HepG2 (cell line): ENCODE measurements around the gene STEAP2. TPM values are rescaled to one million over a fixed set of nuclear protein-coding genes. Genes with fewer than 3 reads are reported as not detected.

ENCODE experiments used
- CENPT ChIP-seq: sonication (generic); formaldehyde crosslinking; IDR thresholded peaks from 2 replicates; pipeline ENCODE4 v1.8.0; 2022; ENCODE audit warnings: low read depth, mild to moderate bottlenecking, moderate library complexity, missing genetic modification reagents
- CREM ChIP-seq, 2 experiments: sonication (generic) in 1 of 2; formaldehyde crosslinking in 1 of 2; IDR thresholded peaks; 2 replicates each; pipeline versions ENCODE4 v1.4.0 to v1.6.1; 2016 to 2020; ENCODE audit warnings: antibody characterized with exemption in 1 of 2, mild to moderate bottlenecking in 1 of 2, missing genetic modification reagents in 1 of 2
- EP300 ChIP-seq, 3 experiments: sonication (generic) in 1 of 3; formaldehyde crosslinking in 1 of 3; IDR thresholded peaks; 2 replicates each; pipeline versions ENCODE4 v1.5.1 to v1.6.1; 2011 to 2020; ENCODE audit warnings: low read depth in 2 of 3, low read length in 2 of 3, borderline replicate concordance in 1 of 3, improper control_type of control experiment in 1 of 3, mild to moderate bottlenecking in 1 of 3, missing genetic modification reagents in 1 of 3, moderate library complexity in 1 of 3
- FOXO1 ChIP-seq: sonication (generic); formaldehyde crosslinking; IDR thresholded peaks from 2 replicates; pipeline ENCODE4 v1.4.0; 2020; ENCODE audit warnings: missing genetic modification reagents
- FOXP1 ChIP-seq, 2 experiments: fragments of 450-650 bp in 1 of 2; IDR thresholded peaks; 2 replicates each; pipeline ENCODE4 v1.6.1; 2017 to 2018; ENCODE audit warnings: antibody characterized with exemption in 1 of 2
- HNF1A ChIP-seq, 2 experiments: sonication (generic) in 1 of 2; formaldehyde crosslinking in 1 of 2; IDR thresholded peaks; 2 replicates each; pipeline versions ENCODE4 v1.4.0 to v1.6.1; 2016 to 2020; ENCODE audit warnings: borderline replicate concordance in 1 of 2, low read depth in 1 of 2, mild to moderate bottlenecking in 1 of 2, missing genetic modification reagents in 1 of 2
- KAT8 ChIP-seq: IDR thresholded peaks from 2 replicates; pipeline ENCODE4 v1.6.1; 2016; ENCODE audit warnings: missing genetic modification reagents, missing compliant biosample characterization
- ONECUT2 ChIP-seq: sonication (generic); formaldehyde crosslinking; IDR thresholded peaks from 2 replicates; pipeline ENCODE4 v1.4.0; 2020; ENCODE audit warnings: missing genetic modification reagents
- SOX13 ChIP-seq, 3 experiments: fragments of 450-650 bp in 1 of 3; sonication (generic) in 1 of 3; formaldehyde crosslinking in 1 of 3; IDR thresholded peaks in 2 of 3; conservative IDR thresholded peaks in 1 of 3; 2 replicates each; pipeline versions ENCODE4 v1.5.0 to v1.6.1; 2016 to 2020; ENCODE audit warnings: antibody characterized with exemption in 1 of 3, mild to moderate bottlenecking in 1 of 3, missing compliant biosample characterization in 1 of 3, missing genetic modification reagents in 1 of 3, moderate library complexity in 1 of 3
- TBX3 ChIP-seq: fragments of 450-650 bp; IDR thresholded peaks from 2 replicates; pipeline ENCODE4 v1.6.1; 2017; ENCODE audit warnings: antibody characterized with exemption, mild to moderate bottlenecking, inconsistent platforms, borderline replicate concordance
- ZFAT ChIP-seq: sonication (generic); formaldehyde crosslinking; conservative IDR thresholded peaks from 2 replicates; pipeline ENCODE4 v1.8.1; 2023; ENCODE audit warnings: missing genetic modification reagents, inconsistent platforms
- ZNF703 ChIP-seq: sonication (generic); formaldehyde crosslinking; IDR thresholded peaks from 2 replicates; pipeline ENCODE4 v1.5.1; 2020; ENCODE audit warnings: missing genetic modification reagents, mild to moderate bottlenecking, moderate library complexity, borderline replicate concordance
- ZNF776 ChIP-seq: sonication (generic); formaldehyde crosslinking; IDR thresholded peaks from 2 replicates; pipeline ENCODE4 v1.4.0; 2020; ENCODE audit warnings: mild to moderate bottlenecking, missing genetic modification reagents
- ZSCAN31 ChIP-seq: sonication (generic); formaldehyde crosslinking; IDR thresholded peaks from 2 replicates; pipeline ENCODE4 v1.5.0; 2020; ENCODE audit warnings: low read depth, mild to moderate bottlenecking, missing genetic modification reagents
- polyA plus RNA-seq, 8 experiments: library from polyadenylated mRNA; depleted of rRNA in 3 of 8; stranded (reverse) in 7 of 8; unstranded in 1 of 8; fragments of >200 nt; fragmentation: Illumina TruSeq in 4 of 8; extraction: Trizol in 4 of 8; gene quantifications; 2 replicates each; pipeline versions ENCODE4 v1.2.1 to v1.2.3, GENCODE V29; 2011 to 2016; ENCODE audit warnings: low read depth in 4 of 8, missing spikeins in 1 of 8, mixed read lengths in 1 of 8; ENCODE audit not compliant: insufficient read depth in 1 of 8
- total RNA-seq, 5 experiments: library from RNA; depleted of rRNA; stranded (reverse); fragments of >200 nt; fragmentation: Illumina TruSeq; extraction: Trizol; gene quantifications; 2 replicates each; pipeline ENCODE4 v1.2.3, GENCODE V29; 2016; ENCODE audit warnings: low read depth in 1 of 5
- TF ChIP-seq, protein P1 (sequence below): sonication (generic); formaldehyde crosslinking; IDR thresholded peaks from 2 replicates; pipeline ENCODE4 v1.5.1; 2020; ENCODE audit warnings: missing genetic modification reagents, mild to moderate bottlenecking, borderline replicate concordance

The STEAP2 gene
- total and polyA plus RNA-seq, 2 of the 13 experiments (the other 11 are each of a cell fraction or from before 2014, with no cell fraction given) = 4.3 to 4.4 TPM

DNA sequence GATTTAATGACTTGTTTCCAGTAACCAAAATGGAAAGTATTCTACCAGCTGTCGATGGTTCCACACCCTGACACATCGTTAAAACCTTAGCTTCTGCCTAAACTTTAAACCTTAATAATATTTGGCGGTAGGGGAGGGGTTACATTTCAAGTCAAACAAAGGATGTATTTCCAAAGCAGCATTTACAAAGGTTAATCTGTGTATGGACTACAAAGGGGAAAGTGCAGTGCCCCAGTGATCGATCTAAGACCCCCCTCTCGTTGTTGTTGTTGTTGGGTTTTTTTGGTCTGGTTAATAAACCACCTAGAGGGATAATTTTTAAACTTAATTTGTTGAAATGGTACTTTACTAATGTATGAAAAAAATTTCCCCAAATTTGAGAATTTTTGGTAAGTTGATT lies 1.1 kb upstream of the STEAP2 start (continued):
- TF ChIP-seq HNF1A (IDR thresholded peaks at IDR 0.05; ENCODE audit: low read depth) (peak; percentile 71), HNF1A (CRISPR knock-in tag; IDR thresholded peaks at IDR 0.05; ENCODE audit: borderline replicate concordance) (no peak; the same call in 1 of the 2 replicates), ZFAT (CRISPR knock-in tag) (no peak), EP300 (IDR thresholded peaks at IDR 0.05; ENCODE audit: low read depth in 2 of 2, low read length in 2 of 2) (peak in 1 of 2 experiments; percentile 50; a peak in 1 of 4 replicates), EP300 (CRISPR knock-in tag; IDR thresholded peaks at IDR 0.05; ENCODE audit: borderline replicate concordance) (no peak), FOXP1 (IDR thresholded peaks at IDR 0.05) (0 out of 2 replicates have a peak, but pooled peaks have one; percentile 30), FOXP1 (CRISPR knock-in tag; IDR thresholded peaks at IDR 0.05) (peak; percentile 95), SOX13 (IDR thresholded peaks at IDR 0.05) (0 out of 2 replicates have a peak, but pooled peaks have one; percentile 61), SOX13 (CRISPR knock-in tag; conservative IDR thresholded peaks at IDR 0.05 in 1 of 2, IDR thresholded peaks at IDR 0.05 in 1 of 2) (peak in 1 of 2 experiments; percentile 88; a peak in 2 of 4 replicates), TBX3 (no peak), CENPT (no peak), CREM (IDR thresholded peaks at IDR 0.05) (peak; percentile 19; the same call in 1 of the 2 replicates), CREM (CRISPR knock-in tag; IDR thresholded peaks at IDR 0.05) (no peak), ZNF703 (CRISPR knock-in tag) (no peak), FOXO1 (CRISPR knock-in tag) (peak; percentile 40; the same call in 1 of the 2 replicates), ZNF776 (CRISPR knock-in tag) (no peak), ONECUT2 (peak; percentile 93), KAT8 (CRISPR knock-in tag) (0 out of 2 replicates have a peak, but pooled peaks have one; percentile 33), ZSCAN31 (CRISPR knock-in tag) (no peak)
- TF ChIP-seq, protein P1, sequence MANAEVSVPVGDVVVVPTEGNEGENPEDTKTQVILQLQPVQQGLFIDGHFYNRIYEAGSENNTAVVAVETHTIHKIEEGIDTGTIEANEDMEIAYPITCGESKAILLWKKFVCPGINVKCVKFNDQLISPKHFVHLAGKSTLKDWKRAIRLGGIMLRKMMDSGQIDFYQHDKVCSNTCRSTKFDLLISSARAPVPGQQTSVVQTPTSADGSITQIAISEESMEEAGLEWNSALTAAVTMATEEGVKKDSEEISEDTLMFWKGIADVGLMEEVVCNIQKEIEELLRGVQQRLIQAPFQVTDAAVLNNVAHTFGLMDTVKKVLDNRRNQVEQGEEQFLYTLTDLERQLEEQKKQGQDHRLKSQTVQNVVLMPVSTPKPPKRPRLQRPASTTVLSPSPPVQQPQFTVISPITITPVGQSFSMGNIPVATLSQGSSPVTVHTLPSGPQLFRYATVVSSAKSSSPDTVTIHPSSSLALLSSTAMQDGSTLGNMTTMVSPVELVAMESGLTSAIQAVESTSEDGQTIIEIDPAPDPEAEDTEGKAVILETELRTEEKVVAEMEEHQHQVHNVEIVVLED = no peak
